Kidney epithelial cell (primary cell): ENCODE data around the gene CLCN3. TPM values are rescaled to one million over a fixed set of nuclear protein-coding genes. Genes with fewer than 3 reads are reported as not detected.

Source experiments
- DNase-seq: peaks from one replicate; pipeline ENCODE4 v3.0.0-alpha.2; 2010; ENCODE audit warnings: low read depth
- H3K27me3 ChIP-seq: 2 replicates; pipeline ENCODE4 v1.6.0; 2011; ENCODE audit warnings: low read length; ENCODE audit not compliant: control insufficient read depth, insufficient read depth
- H3K36me3 ChIP-seq: 2 replicates; pipeline ENCODE4 v1.5.1; 2011; ENCODE audit warnings: low read length; ENCODE audit not compliant: control insufficient read depth, insufficient read depth
- H3K4me3 ChIP-seq: 2 replicates; pipeline ENCODE4 v1.5.1; 2011; ENCODE audit warnings: low read depth, mild to moderate bottlenecking, control low read depth, low read length
- total RNA-seq: library from RNA; depleted of rRNA; stranded (reverse); fragments of >200 nt; gene quantifications from 2 replicates; pipeline ENCODE4 v1.2.3, GENCODE V29; 2015
- TF ChIP-seq, protein P1 (sequence below): IDR thresholded peaks from 2 replicates; pipeline ENCODE4 v1.5.1; 2011; ENCODE audit warnings: mild to moderate bottlenecking, moderate library complexity, low read length, control low read depth, inconsistent platforms; ENCODE audit not compliant: insufficient read depth, poor library complexity, severe bottlenecking

CLCN3 gene
- total RNA-seq, 1 donor from 2014 or later = 58.3 TPM

DNA sequence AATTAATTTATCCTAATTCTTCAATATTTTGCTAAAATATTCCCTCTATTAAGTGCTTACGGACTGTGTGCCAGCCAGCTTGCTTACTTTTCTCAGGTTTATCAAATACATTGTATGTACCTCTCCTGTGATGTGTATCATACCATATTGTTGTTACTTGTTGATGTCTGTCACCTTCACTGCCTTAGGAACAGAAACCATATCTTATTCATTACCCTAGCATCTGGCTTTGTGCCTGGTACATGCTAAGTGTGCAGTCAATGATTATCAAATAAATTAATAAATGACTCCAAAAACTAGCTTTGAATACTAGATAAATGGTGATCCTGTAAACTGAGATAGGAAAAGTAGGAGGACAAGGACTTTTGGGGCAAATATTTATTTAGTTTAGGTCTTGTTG, 6.9 kb downstream of the CLCN3 start:
- H3K4me3 ChIP-seq = no peak overlapping the region

DNA sequence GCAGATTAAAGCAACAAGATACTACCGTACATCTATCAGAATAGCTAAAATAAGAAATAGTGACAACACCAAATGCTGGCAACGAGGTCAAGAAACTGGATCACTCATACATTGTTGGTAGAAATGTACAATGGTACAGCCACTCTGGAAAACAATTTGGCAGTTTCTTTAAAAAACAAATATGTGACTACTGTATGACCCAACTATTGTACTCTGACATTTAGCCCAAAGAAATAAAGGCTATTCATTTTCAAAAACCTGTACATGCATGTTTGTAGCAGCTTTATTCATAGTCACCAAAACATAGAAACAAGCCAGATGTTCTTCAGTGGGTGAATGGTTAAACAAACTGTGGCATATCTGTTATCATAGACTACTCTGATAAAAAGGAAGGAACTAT, 8.2 kb downstream of the CLCN3 start:
- DNase-seq = no peak

More for the DNA sequence above, 6.9 kb downstream of the CLCN3 start:
- DNase-seq = no peak
- TF ChIP-seq, protein P1, sequence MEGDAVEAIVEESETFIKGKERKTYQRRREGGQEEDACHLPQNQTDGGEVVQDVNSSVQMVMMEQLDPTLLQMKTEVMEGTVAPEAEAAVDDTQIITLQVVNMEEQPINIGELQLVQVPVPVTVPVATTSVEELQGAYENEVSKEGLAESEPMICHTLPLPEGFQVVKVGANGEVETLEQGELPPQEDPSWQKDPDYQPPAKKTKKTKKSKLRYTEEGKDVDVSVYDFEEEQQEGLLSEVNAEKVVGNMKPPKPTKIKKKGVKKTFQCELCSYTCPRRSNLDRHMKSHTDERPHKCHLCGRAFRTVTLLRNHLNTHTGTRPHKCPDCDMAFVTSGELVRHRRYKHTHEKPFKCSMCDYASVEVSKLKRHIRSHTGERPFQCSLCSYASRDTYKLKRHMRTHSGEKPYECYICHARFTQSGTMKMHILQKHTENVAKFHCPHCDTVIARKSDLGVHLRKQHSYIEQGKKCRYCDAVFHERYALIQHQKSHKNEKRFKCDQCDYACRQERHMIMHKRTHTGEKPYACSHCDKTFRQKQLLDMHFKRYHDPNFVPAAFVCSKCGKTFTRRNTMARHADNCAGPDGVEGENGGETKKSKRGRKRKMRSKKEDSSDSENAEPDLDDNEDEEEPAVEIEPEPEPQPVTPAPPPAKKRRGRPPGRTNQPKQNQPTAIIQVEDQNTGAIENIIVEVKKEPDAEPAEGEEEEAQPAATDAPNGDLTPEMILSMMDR = no peak
- Histone ChIP-seq H3K27me3 (no peaks in the 10 kb centered on the region), H3K36me3 (no peaks in the 10 kb centered on the region)

DNA sequence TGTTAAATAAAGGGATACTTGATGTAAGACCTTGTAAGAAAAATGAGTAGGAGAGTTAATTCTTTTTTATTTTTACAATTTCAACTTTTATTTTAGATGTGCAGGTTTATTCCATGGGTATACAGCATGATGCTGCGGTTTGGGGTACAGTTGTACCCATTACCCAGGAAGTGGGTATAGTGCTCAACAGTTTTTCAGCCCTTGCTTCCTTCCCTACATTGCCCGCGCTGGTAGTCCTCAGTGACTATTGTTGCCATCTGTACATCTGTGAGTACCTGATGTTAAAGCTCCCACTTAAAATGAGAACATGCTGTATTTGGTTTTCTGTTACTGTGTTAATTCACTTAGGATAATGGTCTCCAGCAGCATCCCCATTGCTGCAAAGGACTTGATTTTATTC, 9.7 kb downstream of the CLCN3 start:
- no peaks in the 10 kb centered on the region for H3K27me3 ChIP-seq
- DNase-seq = no peak
- no peak overlapping the region for H3K4me3 ChIP-seq
- H3K36me3 ChIP-seq = no peaks in the 10 kb centered on the region
- TF ChIP-seq, protein P1 = no peak

More for the DNA sequence above, 8.2 kb downstream of the CLCN3 start:
- TF ChIP-seq, protein P1 = no peak
- H3K27me3 ChIP-seq = no peaks in the 10 kb centered on the region
- H3K36me3 ChIP-seq = no peaks in the 10 kb centered on the region
- H3K4me3 ChIP-seq = no peak overlapping the region

DNA sequence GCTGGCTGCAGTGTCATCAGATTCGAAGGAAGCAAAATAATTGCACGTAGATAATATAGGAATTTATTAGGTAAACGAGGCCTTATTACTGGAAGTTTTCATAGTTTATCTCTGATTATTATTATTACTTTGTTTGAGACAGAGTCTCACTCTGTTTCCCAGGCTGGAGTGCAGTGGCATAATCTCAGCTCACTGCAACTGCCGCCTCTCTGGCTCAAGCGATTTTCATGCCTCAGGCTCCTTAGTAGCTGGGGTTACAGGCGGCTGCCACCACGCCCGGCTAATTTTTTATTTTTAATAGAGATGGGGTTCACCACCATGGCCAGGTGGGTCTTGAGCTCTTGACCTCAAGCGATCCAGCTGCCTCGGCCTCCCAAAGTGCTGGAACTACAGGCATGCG, 12.5 kb downstream of the CLCN3 start:
- Histone ChIP-seq H3K27me3 (no peaks in the 10 kb centered on the region), H3K4me3 (no peak overlapping the region), H3K36me3 (no peaks in the 10 kb centered on the region)
- TF ChIP-seq, protein P1 = no peak
- DNase-seq = no peak

DNA sequence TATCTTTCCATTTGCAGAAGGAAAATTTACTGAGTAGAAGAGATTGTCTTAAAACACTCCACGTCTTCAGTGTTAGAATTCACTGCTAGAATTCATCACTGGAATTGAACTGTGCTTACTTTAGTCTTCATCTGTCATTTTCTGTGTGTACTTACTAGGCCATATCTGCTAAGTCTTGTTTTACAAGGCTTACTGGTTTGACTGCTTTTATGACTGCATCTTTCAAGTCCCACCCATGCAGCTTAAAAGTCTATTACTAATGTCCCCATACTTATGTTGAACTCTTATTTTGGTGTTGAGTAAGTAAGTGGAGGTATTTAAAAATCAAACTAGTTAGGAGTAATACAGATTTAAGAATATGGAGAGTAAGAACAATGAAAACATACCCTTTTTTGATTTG, 14.6 kb downstream of the CLCN3 start:
- Histone ChIP-seq H3K36me3 (no peaks in the 10 kb centered on the region), H3K4me3 (no peak overlapping the region), H3K27me3 (no peaks in the 10 kb centered on the region)
- TF ChIP-seq, protein P1 = no peak
- no peak for DNase-seq

DNA sequence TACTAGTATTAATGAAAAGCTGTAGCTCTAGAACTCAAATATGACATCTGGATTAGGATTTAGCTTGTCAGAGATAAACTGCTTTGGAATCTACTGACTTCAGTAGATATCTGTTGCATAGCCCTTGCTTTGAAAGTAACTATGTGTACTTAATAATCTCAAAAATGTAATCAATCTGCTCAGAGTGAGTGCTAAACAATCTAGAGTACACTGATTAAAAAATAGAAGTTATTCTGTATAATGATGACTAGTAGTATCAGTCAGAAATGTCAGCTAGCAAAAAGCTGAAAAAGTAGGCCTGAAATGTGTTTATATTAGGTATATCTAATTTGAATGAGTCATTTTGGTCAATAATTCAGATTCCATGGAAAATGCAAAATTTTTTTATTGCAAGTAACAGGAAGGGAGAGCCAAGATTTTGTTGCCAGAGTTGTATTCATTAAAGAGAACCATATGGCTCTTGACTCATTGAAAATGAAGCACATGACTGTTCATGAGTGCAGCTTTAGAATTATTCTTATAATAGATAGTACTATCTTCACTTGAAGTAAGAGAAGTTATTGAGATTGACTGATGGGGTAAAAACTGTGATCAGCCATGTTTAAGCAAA, 20.0 kb downstream of the CLCN3 start:
- TF ChIP-seq, protein P1 = no peak
- no peak for DNase-seq
- Histone ChIP-seq H3K27me3 (no peaks in the 10 kb centered on the region), H3K4me3 (no peak overlapping the region), H3K36me3 (no peaks in the 10 kb centered on the region)
